PFSK-1 (cell line): Measurements from ENCODE around the gene GMPR2.

Source experiments
- FOXP2 ChIP-seq: optimal IDR thresholded peaks from 2 replicates; pipeline ENCODE3; 2011; ENCODE audit warnings: borderline replicate concordance, control low read depth, inconsistent platforms; ENCODE audit not compliant: insufficient read depth; ENCODE audit errors: extremely low read length, extremely low read depth
- POLR2AphosphoS5 ChIP-seq: IDR thresholded peaks from 2 replicates; pipeline ENCODE4 v1.6.1; 2012; ENCODE audit warnings: low read depth, mild to moderate bottlenecking, control low read depth, low read length, moderate library complexity
- SIN3A ChIP-seq: IDR thresholded peaks from 2 replicates; pipeline ENCODE4 v1.6.1; 2012; ENCODE audit warnings: mild to moderate bottlenecking, low read length, moderate library complexity, borderline replicate concordance; ENCODE audit not compliant: insufficient read depth
- TAF1 ChIP-seq: IDR thresholded peaks from 2 replicates; pipeline ENCODE4 v1.6.1; 2012; ENCODE audit warnings: low read length, control low read depth, borderline replicate concordance; ENCODE audit not compliant: insufficient read depth
- TF ChIP-seq, protein P1 (sequence below), 2 experiments: IDR thresholded peaks; 2 replicates each; pipeline versions ENCODE4 v1.6.1 to v1.8.0; 2011 to 2012; ENCODE audit warnings: low read depth in 2 of 2, low read length in 2 of 2, control low read depth in 1 of 2, inconsistent platforms in 1 of 2, mild to moderate bottlenecking in 1 of 2, moderate library complexity in 1 of 2; ENCODE audit not compliant: insufficient read depth in 1 of 2

Gene GMPR2

DNA sequence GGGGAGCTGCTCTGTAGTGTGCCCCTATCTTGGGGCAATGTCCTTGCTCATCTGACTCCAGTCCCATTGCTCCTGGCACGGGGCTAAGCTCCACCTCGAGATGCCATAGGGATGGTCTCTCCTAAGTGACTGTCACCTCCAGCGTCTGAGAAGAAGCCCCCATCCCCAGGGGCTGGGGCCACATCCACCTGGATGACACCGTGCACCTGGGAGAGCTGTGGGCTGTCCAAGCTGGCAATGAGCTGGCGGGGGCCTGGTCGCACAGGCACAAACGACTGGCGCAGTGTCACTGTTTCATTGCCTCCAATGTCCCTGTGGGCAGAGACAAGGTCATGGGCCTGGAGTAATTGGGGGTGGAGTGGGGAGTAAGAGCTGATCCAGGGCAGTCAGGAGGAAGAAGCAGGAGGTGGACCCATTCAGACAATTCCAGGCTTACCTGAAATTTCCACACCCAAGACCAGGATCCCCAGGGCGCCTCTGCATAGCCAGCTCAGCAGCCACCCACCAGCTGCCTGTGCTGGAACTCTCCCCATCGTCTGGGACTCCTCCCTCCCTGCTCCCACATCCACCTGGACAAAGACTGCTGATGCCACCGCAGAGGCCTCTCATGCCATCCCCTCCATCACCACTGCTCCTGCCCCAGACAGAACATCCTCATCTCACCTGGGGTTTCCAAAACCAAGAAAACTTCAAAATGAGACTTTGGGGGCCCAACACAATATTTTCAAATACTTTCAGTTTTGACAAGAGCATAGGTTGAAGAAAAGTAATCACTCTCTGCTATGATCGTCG lies 16.7 kb downstream of the GMPR2 start:
- TF ChIP-seq POLR2AphosphoS5 (no peak), TAF1 (no peak), FOXP2 (no peak), SIN3A (no peak)
- TF ChIP-seq, protein P1, sequence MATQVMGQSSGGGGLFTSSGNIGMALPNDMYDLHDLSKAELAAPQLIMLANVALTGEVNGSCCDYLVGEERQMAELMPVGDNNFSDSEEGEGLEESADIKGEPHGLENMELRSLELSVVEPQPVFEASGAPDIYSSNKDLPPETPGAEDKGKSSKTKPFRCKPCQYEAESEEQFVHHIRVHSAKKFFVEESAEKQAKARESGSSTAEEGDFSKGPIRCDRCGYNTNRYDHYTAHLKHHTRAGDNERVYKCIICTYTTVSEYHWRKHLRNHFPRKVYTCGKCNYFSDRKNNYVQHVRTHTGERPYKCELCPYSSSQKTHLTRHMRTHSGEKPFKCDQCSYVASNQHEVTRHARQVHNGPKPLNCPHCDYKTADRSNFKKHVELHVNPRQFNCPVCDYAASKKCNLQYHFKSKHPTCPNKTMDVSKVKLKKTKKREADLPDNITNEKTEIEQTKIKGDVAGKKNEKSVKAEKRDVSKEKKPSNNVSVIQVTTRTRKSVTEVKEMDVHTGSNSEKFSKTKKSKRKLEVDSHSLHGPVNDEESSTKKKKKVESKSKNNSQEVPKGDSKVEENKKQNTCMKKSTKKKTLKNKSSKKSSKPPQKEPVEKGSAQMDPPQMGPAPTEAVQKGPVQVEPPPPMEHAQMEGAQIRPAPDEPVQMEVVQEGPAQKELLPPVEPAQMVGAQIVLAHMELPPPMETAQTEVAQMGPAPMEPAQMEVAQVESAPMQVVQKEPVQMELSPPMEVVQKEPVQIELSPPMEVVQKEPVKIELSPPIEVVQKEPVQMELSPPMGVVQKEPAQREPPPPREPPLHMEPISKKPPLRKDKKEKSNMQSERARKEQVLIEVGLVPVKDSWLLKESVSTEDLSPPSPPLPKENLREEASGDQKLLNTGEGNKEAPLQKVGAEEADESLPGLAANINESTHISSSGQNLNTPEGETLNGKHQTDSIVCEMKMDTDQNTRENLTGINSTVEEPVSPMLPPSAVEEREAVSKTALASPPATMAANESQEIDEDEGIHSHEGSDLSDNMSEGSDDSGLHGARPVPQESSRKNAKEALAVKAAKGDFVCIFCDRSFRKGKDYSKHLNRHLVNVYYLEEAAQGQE (IDR thresholded peaks at IDR 0.05; ENCODE audit: insufficient read depth in 1 of 2, low read depth in 2 of 2, low read length in 2 of 2), result no peak

DNA sequence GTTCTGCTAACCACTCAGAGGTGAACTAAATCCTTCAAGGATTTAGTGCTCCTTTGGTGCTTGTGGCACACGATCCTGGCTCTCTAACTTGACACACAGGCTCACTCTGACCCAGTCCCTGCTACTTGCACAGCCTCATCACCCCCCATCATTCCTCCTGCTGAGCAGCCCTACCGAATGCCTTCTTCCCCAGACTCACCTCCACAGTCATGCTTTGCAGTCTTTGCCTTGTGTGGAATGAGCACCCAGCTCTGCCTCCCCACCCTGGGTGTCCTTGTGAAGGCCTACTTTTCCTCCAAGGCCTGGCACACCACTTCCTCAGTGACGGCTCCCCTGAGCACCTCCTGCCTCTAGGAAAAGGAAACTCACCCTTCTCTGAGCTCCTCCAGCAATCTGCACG lies 17.6 kb downstream of the GMPR2 start:
- TF ChIP-seq SIN3A (no peak), POLR2AphosphoS5 (no peak), FOXP2 (no peak), TAF1 (no peak)
- TF ChIP-seq, protein P1 (IDR thresholded peaks at IDR 0.05; ENCODE audit: insufficient read depth in 1 of 2, low read depth in 2 of 2, low read length in 2 of 2), result no peak

DNA sequence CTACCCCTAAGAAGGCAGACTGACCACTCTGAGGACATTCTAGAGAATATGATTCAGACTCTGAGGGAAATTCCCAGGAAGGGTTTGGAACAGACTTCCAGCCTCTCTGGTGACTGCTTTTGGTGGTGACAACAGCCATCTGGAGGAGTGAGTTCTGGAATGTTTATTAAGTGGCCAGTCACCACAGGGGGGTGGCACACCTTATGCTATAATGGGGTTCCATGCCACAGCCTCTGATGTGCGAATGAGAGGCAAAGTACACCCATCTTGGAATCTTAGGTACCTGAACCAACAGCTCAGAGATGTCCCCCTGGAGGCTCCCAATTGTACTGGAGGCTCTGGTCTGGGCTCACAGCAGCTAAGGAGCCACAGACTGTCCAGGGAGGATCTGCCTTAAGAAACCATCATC lies 19.2 kb downstream of the GMPR2 start:
- no peak for TF ChIP-seq FOXP2
- no peak for TF ChIP-seq POLR2AphosphoS5
- TF ChIP-seq SIN3A, result no peak
- TF ChIP-seq, protein P1 (IDR thresholded peaks at IDR 0.05; ENCODE audit: insufficient read depth in 1 of 2, low read depth in 2 of 2, low read length in 2 of 2), result no peak
- no peak for TF ChIP-seq TAF1

DNA sequence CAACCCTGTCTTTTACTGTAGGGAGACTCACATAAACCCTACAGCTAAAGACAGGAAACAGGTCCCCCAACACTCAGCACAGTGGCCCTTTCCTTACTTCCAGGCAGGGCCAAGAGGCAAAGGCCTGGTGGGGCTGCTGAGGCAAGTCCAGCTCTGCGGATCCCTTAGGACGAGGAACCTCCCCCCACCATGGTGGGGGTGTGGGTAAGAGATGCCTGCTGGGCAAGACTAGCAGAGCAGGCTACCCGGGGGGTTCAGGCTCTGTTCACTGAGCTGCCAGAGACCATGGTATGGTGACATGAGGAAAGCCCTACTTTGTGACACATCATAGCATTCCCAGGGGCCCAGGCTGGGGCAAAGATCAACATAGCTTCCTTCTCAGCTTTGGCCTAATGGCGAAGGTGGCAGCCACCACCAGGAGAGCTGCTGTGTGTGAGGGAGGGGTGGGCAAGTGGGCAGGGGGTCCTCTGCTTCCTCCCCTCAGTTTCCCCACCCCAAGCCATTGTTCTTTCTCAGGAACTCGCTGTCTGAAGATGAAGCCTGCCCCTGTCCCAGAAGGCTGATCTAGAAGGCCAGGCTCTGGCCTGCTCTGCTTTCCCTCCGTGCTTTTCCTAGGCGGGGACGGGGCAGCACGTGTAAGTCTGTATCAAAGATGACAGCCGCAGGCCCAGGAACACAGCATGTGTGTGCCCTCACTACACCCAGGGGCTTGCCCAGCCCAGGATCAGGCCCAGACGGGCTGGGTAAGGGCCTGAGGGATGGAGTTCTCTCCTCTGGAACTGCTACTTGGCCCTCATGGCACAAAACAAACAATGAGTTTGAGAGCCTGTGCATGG lies 19.8 kb downstream of the GMPR2 start:
- no peak for TF ChIP-seq FOXP2
- TF ChIP-seq POLR2AphosphoS5, result no peak
- no peak for TF ChIP-seq TAF1
- TF ChIP-seq, protein P1 (IDR thresholded peaks at IDR 0.05; ENCODE audit: insufficient read depth in 1 of 2, low read depth in 2 of 2, low read length in 2 of 2), result no peak
- no peak for TF ChIP-seq SIN3A
